Kidney (tissue), 14 donors: ENCODE measurements around the gene DVL1. TPM values are rescaled to one million over a fixed set of nuclear protein-coding genes. Genes with fewer than 3 reads are reported as not detected.

Experiments
- DNase-seq, 5 donors: peaks; one replicate each; pipeline ENCODE4 v3.0.0-alpha.2; 2013 to 2020
- FAIRE-seq: peaks from 2 replicates; lab custom pipeline; 2012; peaks lifted over from hg19 to GRCh38; lab: Jason Lieb, UNC
- H3K27ac ChIP-seq, 2 donors: one replicate each; pipeline ENCODE4 v1.7.0; 2013; ENCODE audit warnings: low read depth in 2 of 2, low read length in 2 of 2, inconsistent platforms in 1 of 2
- H3K27me3 ChIP-seq: one replicate; pipeline ENCODE4 v1.7.1; 2013; ENCODE audit warnings: low read length, inconsistent platforms; ENCODE audit not compliant: control insufficient read depth, insufficient read depth
- H3K36me3 ChIP-seq, 3 donors: one replicate each; pipeline versions ENCODE4 v1.7.0 to v1.7.1; 2013; ENCODE audit warnings: low read length in 3 of 3, control low read depth in 1 of 3, inconsistent platforms in 1 of 3; ENCODE audit not compliant: insufficient read depth in 3 of 3, control insufficient read depth in 2 of 3
- H3K4me1 ChIP-seq, 3 donors: one replicate each; pipeline versions ENCODE4 v1.7.0 to v1.7.1; 2013; ENCODE audit warnings: low read length in 3 of 3, inconsistent platforms in 1 of 3, low read depth in 1 of 3; ENCODE audit not compliant: control insufficient read depth in 2 of 3, insufficient read depth in 2 of 3
- H3K4me3 ChIP-seq, 3 donors: one replicate each; pipeline versions ENCODE4 v1.7.0 to v1.8.1; 2013; ENCODE audit warnings: low read length in 3 of 3, control low read depth in 1 of 3, inconsistent platforms in 1 of 3
- H3K9ac ChIP-seq, 3 donors: one replicate each; pipeline versions ENCODE4 v1.7.0 to v1.7.1; 2013; ENCODE audit warnings: low read length in 3 of 3, control low read depth in 1 of 3, inconsistent platforms in 1 of 3
- H3K9me3 ChIP-seq, 3 donors: one replicate each; pipeline versions ENCODE4 v1.7.0 to v1.7.1; 2013; ENCODE audit warnings: low read length in 3 of 3, control low read depth in 1 of 3, inconsistent platforms in 1 of 3; ENCODE audit not compliant: control insufficient read depth in 2 of 3, insufficient read depth in 1 of 3
- CTCF ChIP-seq: IDR thresholded peaks from 3 replicates; pipeline ENCODE4 v1.5.1; 2012; ENCODE audit warnings: mild to moderate bottlenecking, moderate library complexity, borderline replicate concordance; ENCODE audit not compliant: insufficient read depth; ENCODE audit errors: extremely low read depth
- intact Hi-C: fragments of 100-400 bp; cut with DNase I; formaldehyde crosslinking; loops from one replicate; pipeline ENCODE4 v1.11.1; 2022
- polyA plus RNA-seq: library from polyadenylated mRNA; stranded (reverse); fragments of 350-450 nt; fragmentation: Illumina TruSeq; extraction: RNeasy Lipid Tissue Mini Kit (QIAGEN cat#74804); gene quantifications from one replicate; pipeline ENCODE4 v1.2.3, GENCODE V29; 2014; ENCODE audit warnings: low read depth, low replicate concordance; ENCODE audit not compliant: insufficient read depth
- total RNA-seq: library from RNA; stranded (reverse); fragmentation: NEBNext Ultra II Directional; extraction: Animal tissue kit (Norgen Biotek cat#: 25700); gene quantifications from one replicate; pipeline ENCODE4 v1.2.1, GENCODE V29; 2021
- donor health status: control.
- donor health status: control.
- donor health status: control.
- donor health status: control.
- donor health status: control.
- donor health status: DM: yes; HTN: yes; CAD: no.
- donor health status: Normal renal cell carcinoma (clear cell type).

Gene DVL1
- total and polyA plus RNA-seq, 2 donors from 2014 or later, result 32.5 to 55.0 TPM

GRCh38 chr1:1314678-1315335 lies 34.4 kb downstream of the DVL1 start:
- no peak for DNase-seq
- FAIRE-seq, result no peak
- no peak for TF ChIP-seq CTCF
- intact Hi-C loops, result no loop called here
- no peak overlapping the region for H3K27ac ChIP-seq
- no peaks in the 10 kb centered on the region for H3K27me3 ChIP-seq
- H3K9me3 ChIP-seq, result no peaks in the 10 kb centered on the region
- H3K4me3 ChIP-seq, result no peak overlapping the region
- H3K4me1 ChIP-seq, result no peaks in the 10 kb centered on the region
- peaks cover 0 to 15% (median 11%) of the 10 kb centered on the region in 3 donors for H3K36me3 ChIP-seq
- no peak overlapping the region for H3K9ac ChIP-seq

- H3K4me1 ChIP-seq, result peaks cover 0 to 6% (median 0%) of the 10 kb centered on the region in 3 donors
- TF ChIP-seq CTCF, result no peak
- intact Hi-C loops, result no loop called here
- no peak overlapping the region for H3K4me3 ChIP-seq
- H3K36me3 ChIP-seq, result peaks cover 0 to 15% (median 11%) of the 10 kb centered on the region in 3 donors
- H3K9me3 ChIP-seq, result no peaks in the 10 kb centered on the region
- H3K9ac ChIP-seq, result no peak overlapping the region
- FAIRE-seq (no peak), DNase-seq (no peak)
- no peak overlapping the region for H3K27ac ChIP-seq
- H3K27me3 ChIP-seq, result no peaks in the 10 kb centered on the region
Measured at GRCh38 chr1:1314237-1314586, 35.0 kb downstream of the DVL1 start.

- Histone ChIP-seq H3K9ac (no peak overlapping the region), H3K9me3 (no peaks in the 10 kb centered on the region), H3K4me3 (no peak overlapping the region), H3K36me3 (peaks cover 0 to 15% (median 11%) of the 10 kb centered on the region in 3 donors), H3K4me1 (peaks cover 0 to 6% (median 0%) of the 10 kb centered on the region in 3 donors), H3K27me3 (no peaks in the 10 kb centered on the region), H3K27ac (no peak overlapping the region)
- no peak for DNase-seq
- no peak for FAIRE-seq
- no peak for TF ChIP-seq CTCF
- intact Hi-C loops, result no loop called here
Measured at GRCh38 chr1:1313500-1314236, 35.5 kb downstream of the DVL1 start.
